Trophoblast cell (in vitro differentiated cells and primary cell): Measurements from ENCODE around the gene RLF.
A peak's percentile ranks its signal among the peaks of the same experiment; 100 is the strongest.

Experiments
- DNase-seq, 2 donors: peaks; one replicate each; pipeline ENCODE4 v3.0.0-alpha.2; 2016
- H2AFZ ChIP-seq: 2 replicates; pipeline ENCODE4 v1.6.1; 2013; ENCODE audit warnings: low read length, moderate library complexity, mild to moderate bottlenecking; ENCODE audit not compliant: insufficient read depth, poor library complexity
- H2AK5ac ChIP-seq: 2 replicates; pipeline ENCODE4 v1.6.1; 2013; ENCODE audit warnings: mild to moderate bottlenecking, low read length
- H2BK120ac ChIP-seq: 2 replicates; pipeline ENCODE4 v1.6.1; 2013; ENCODE audit warnings: low read length, mild to moderate bottlenecking, moderate library complexity; ENCODE audit not compliant: insufficient read depth, poor library complexity
- H2BK12ac ChIP-seq: 2 replicates; pipeline ENCODE4 v1.6.1; 2013; ENCODE audit warnings: mild to moderate bottlenecking, low read length, moderate library complexity
- H2BK5ac ChIP-seq: 2 replicates; pipeline ENCODE4 v1.6.1; 2013; ENCODE audit warnings: low read length, low read depth, moderate library complexity, mild to moderate bottlenecking; ENCODE audit not compliant: poor library complexity
- H3K14ac ChIP-seq: 2 replicates; pipeline ENCODE4 v1.6.1; 2013; ENCODE audit warnings: mild to moderate bottlenecking, low read length
- H3K18ac ChIP-seq: 2 replicates; pipeline ENCODE4 v1.6.1; 2013; ENCODE audit warnings: mild to moderate bottlenecking, low read length
- H3K23ac ChIP-seq: 2 replicates; pipeline ENCODE4 v1.6.1; 2013; ENCODE audit warnings: low read length
- H3K27ac ChIP-seq: 2 replicates; pipeline ENCODE4 v1.5.1; 2013; ENCODE audit warnings: low read depth, mild to moderate bottlenecking, inconsistent platforms, low read length, moderate library complexity
- H3K27me3 ChIP-seq: 2 replicates; pipeline ENCODE4 v1.6.1; 2013; ENCODE audit warnings: inconsistent platforms, mild to moderate bottlenecking, low read length, moderate library complexity; ENCODE audit not compliant: insufficient read depth
- H3K36me3 ChIP-seq, 2 experiments: 1 replicate in 1 of 2; 2 replicates in 1 of 2; pipeline ENCODE4 v1.6.1; 2013; ENCODE audit warnings: low read length in 2 of 2, mild to moderate bottlenecking in 2 of 2, moderate library complexity in 1 of 2; ENCODE audit not compliant: insufficient read depth in 2 of 2, control insufficient read depth in 1 of 2
- H3K4ac ChIP-seq: 2 replicates; pipeline ENCODE4 v1.6.1; 2013; ENCODE audit warnings: low read depth, mild to moderate bottlenecking, low read length, moderate library complexity
- H3K4me1 ChIP-seq, 2 experiments: 1 replicate in 1 of 2; 2 replicates in 1 of 2; pipeline ENCODE4 v1.6.1; 2013; ENCODE audit warnings: low read length in 2 of 2, mild to moderate bottlenecking in 2 of 2, moderate library complexity in 1 of 2; ENCODE audit not compliant: insufficient read depth in 2 of 2, control insufficient read depth in 1 of 2
- H3K4me2 ChIP-seq: 2 replicates; pipeline ENCODE4 v1.6.1; 2013; ENCODE audit warnings: inconsistent platforms, mild to moderate bottlenecking, low read length, moderate library complexity
- H3K4me3 ChIP-seq: 2 replicates; pipeline ENCODE4 v1.5.1; 2013; ENCODE audit warnings: mild to moderate bottlenecking, low read depth, low read length, inconsistent platforms
- H3K79me1 ChIP-seq: one replicate; pipeline ENCODE4 v1.6.1; 2013; ENCODE audit warnings: low read length
- H3K79me2 ChIP-seq: 2 replicates; pipeline ENCODE4 v1.6.1; 2013; ENCODE audit warnings: low read length, mild to moderate bottlenecking; ENCODE audit not compliant: control insufficient read depth, insufficient read depth, poor library complexity
- H3K9ac ChIP-seq: 2 replicates; pipeline ENCODE4 v1.6.1; 2013; ENCODE audit warnings: mild to moderate bottlenecking, low read length
- H3K9me3 ChIP-seq: 2 replicates; pipeline ENCODE4 v1.6.1; 2013; ENCODE audit warnings: low read depth, mild to moderate bottlenecking, control low read depth, inconsistent platforms, low read length; ENCODE audit not compliant: insufficient read depth
- H4K12ac ChIP-seq: 2 replicates; pipeline ENCODE4 v1.6.1; 2013; ENCODE audit warnings: low read depth, mild to moderate bottlenecking, low read length, moderate library complexity
- H4K8ac ChIP-seq: 2 replicates; pipeline ENCODE4 v1.6.1; 2013; ENCODE audit warnings: low read depth, mild to moderate bottlenecking, low read length, moderate library complexity
- H4K91ac ChIP-seq: one replicate; pipeline ENCODE4 v1.6.1; 2013; ENCODE audit warnings: low read depth, mild to moderate bottlenecking, low read length, moderate library complexity
- WGBS: extraction: QIAGEN DNeasy Blood & Tissue Kit; methylation state at CpG from one replicate; pipeline ENCODE4 v1.1.7; 2013; ENCODE audit warnings: missing lambda C conversion rate; ENCODE audit not compliant: insufficient read length, insufficient coverage; ENCODE audit errors: extremely low coverage; 5-methylcytosine and 5-hydroxymethylcytosine counted together

Gene RLF

GRCh38 chr1:40251456-40251855 lies 90.3 kb downstream of the RLF start:
- Histone ChIP-seq H2BK12ac (no peak overlapping the region), H3K27ac (no peak overlapping the region), H3K9ac (no peak overlapping the region), H3K4me1 (no peaks in the 10 kb centered on the region), H3K4ac (no peak overlapping the region), H3K4me3 (no peak overlapping the region), H3K4me2 (no peak overlapping the region), H2BK120ac (no peak overlapping the region), H3K27me3 (no peaks in the 10 kb centered on the region), H4K91ac (no peak overlapping the region), H4K12ac (no peak overlapping the region), H3K79me2 (no peaks in the 10 kb centered on the region), H4K8ac (no peak overlapping the region), H3K14ac (no peak overlapping the region), H3K9me3 (no peaks in the 10 kb centered on the region), H3K23ac (no peak overlapping the region), H3K79me1 (no peaks in the 10 kb centered on the region), H2BK5ac (no peak overlapping the region), H3K36me3 (no peaks in the 10 kb centered on the region), H3K18ac (no peak overlapping the region), H2AK5ac (no peak overlapping the region), H2AFZ (no peak overlapping the region)
- WGBS: no CpG with 5 or more reads among the region's 4 CpGs
- DNase-seq: no peak

- Histone ChIP-seq H3K79me1 (peaks cover 4% of the 10 kb centered on the region), H3K4me1 (no peaks in the 10 kb centered on the region), H3K4me2 (no peak overlapping the region), H2AFZ (no peak overlapping the region), H2AK5ac (no peak overlapping the region), H2BK5ac (no peak overlapping the region), H4K12ac (no peak overlapping the region), H2BK12ac (no peak overlapping the region), H3K36me3 (no peaks in the 10 kb centered on the region), H3K27ac (no peak overlapping the region), H2BK120ac (no peak overlapping the region), H3K4ac (no peak overlapping the region), H3K18ac (no peak overlapping the region), H3K14ac (no peak overlapping the region), H3K23ac (no peak overlapping the region), H3K4me3 (no peak overlapping the region), H3K9ac (no peak overlapping the region), H4K8ac (no peak overlapping the region), H3K9me3 (no peaks in the 10 kb centered on the region), H3K27me3 (no peaks in the 10 kb centered on the region), H3K79me2 (peaks cover 3% of the 10 kb centered on the region), H4K91ac (no peak overlapping the region)
- no CpG with 5 or more reads among the region's 2 CpGs for WGBS
- DNase-seq: no peak
Observed at GRCh38 chr1:40252601-40253000, 91.4 kb downstream of the RLF start.

GRCh38 chr1:40255231-40255630 lies 94.0 kb downstream of the RLF start:
- Histone ChIP-seq H3K9ac (no peak overlapping the region), H3K4me2 (no peak overlapping the region), H4K91ac (no peak overlapping the region), H2BK5ac (no peak overlapping the region), H4K12ac (no peak overlapping the region), H3K23ac (no peak overlapping the region), H3K18ac (no peak overlapping the region), H2AFZ (no peak overlapping the region), H3K27ac (no peak overlapping the region), H3K36me3 (peaks cover 6 to 8% of the 10 kb centered on the region in 2 experiments), H2AK5ac (no peak overlapping the region), H3K4me3 (no peak overlapping the region), H3K79me2 (peaks cover 7% of the 10 kb centered on the region), H3K14ac (no peak overlapping the region), H2BK12ac (no peak overlapping the region), H2BK120ac (no peak overlapping the region), H3K4ac (no peak overlapping the region), H3K4me1 (no peaks in the 10 kb centered on the region), H4K8ac (no peak overlapping the region), H3K79me1 (peaks cover 9% of the 10 kb centered on the region), H3K27me3 (no peaks in the 10 kb centered on the region), H3K9me3 (no peaks in the 10 kb centered on the region)
- no peak for DNase-seq

- Histone ChIP-seq H3K14ac (no peak overlapping the region), H2BK12ac (no peak overlapping the region), H4K12ac (no peak overlapping the region), H3K9me3 (no peaks in the 10 kb centered on the region), H4K91ac (no peak overlapping the region), H4K8ac (no peak overlapping the region), H3K36me3 (peaks cover 10 to 13% of the 10 kb centered on the region in 2 experiments), H2BK120ac (no peak overlapping the region), H3K4ac (no peak overlapping the region), H3K4me2 (peak overlapping the region; percentile 51), H3K23ac (no peak overlapping the region), H2AK5ac (no peak overlapping the region), H3K79me2 (peaks cover 7% of the 10 kb centered on the region), H2BK5ac (no peak overlapping the region), H2AFZ (no peak overlapping the region), H3K27ac (no peak overlapping the region), H3K4me3 (no peak overlapping the region), H3K9ac (no peak overlapping the region), H3K79me1 (peaks cover 9% of the 10 kb centered on the region), H3K18ac (no peak overlapping the region), H3K27me3 (no peaks in the 10 kb centered on the region), H3K4me1 (no peaks in the 10 kb centered on the region)
- DNase-seq: no peak
- WGBS: no CpG with 5 or more reads among the region's 6 CpGs
Observed at GRCh38 chr1:40256401-40257084, 95.4 kb downstream of the RLF start.
